ENCODE measurements around the gene ERFL.
A peak's percentile ranks its signal among the peaks of the same experiment; 100 is the strongest.

The ERFL gene

DNA sequence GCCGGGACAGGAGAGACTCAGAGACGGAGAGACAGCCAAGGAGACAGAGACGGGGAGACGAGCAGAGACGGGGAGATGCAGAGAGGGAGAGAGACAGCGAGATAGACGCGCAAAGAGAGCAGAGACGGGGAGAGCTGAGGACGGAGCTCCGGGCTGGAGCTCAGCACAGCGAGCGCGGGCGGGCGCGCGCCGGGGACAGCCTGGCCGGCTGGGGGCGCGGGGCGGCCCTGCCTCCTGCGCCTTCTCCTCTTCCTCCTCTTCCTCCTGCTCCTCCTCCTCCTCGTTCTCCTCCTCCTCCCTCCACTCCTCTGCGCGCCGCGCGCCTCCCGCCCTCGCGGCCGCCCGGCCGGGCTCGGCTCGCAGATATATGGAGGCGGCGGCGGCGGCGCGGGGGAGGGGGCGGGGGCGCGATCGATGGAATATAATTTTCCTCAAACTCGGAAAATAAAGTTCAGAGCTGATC is at the start of gene ERFL:
ERFL (minus strand) TSS at position 229 of the 463 bp plus-strand sequence. CDS start 15,530 bp downstream, outside the sequence.
- no peak for DNase-seq (ENCODE audit: low read depth)

DNA sequence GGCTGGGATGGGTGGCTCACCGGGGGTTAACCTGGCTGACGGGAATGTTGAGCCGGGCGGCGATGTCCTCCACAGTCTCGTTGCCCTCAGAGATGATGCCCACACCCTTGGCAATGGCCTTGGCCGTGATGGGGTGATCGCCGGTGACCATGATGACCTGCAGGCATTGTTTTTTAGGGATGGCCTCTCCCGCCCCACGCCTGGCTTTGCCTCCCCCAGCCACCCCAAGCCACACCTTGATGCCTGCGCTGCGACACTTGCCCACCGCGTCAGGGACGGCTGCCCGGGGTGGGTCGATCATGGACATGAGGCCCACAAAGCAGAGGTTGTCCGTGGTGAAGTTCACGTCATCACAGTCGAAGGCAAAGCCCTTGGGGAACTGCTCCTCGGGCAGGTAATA is 49.7 kb upstream of the ERFL start:
- no peak for DNase-seq (ENCODE audit: low read depth)

DNA sequence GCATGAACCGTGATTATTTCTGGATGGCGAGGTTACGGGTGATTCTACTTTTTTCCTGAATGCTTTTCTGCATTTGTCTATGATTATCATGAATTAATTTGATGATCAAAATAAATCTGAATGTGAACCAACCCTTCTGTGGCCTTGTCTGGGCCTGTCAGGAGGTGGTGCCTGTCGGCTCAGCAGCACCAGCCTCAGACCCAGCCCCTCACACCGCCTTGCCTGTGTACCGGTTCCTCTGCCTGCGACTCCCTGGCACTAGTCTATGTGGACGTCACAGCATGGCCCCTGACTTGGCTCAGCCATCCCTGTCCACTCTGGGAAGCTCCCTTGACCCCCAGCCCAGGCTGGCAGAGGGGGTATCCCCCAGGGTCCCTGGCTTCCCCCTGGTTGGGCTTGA is 46.4 kb upstream of the ERFL start:
- no peak for DNase-seq (ENCODE audit: low read depth)

DNA sequence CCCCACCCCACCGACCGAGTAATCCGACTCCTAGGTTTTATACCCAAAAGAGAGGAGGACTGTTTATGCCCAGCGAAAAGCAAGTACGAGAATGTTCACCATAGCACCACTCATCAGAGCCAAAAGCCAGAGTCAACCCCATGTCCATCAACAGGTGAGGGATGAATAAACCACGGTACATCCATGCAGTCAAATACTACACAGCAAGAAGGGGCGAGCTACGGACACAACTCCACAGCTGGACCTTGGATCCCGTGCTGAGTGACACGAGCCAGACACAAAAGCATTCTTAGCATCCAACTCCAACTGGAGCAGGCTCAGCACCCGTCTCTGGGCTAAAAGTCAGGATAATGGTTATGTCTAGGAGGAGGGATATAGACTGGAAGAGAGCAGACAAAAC is 43.1 kb upstream of the ERFL start:
- DNase-seq (ENCODE audit: low read depth), result no peak

DNA sequence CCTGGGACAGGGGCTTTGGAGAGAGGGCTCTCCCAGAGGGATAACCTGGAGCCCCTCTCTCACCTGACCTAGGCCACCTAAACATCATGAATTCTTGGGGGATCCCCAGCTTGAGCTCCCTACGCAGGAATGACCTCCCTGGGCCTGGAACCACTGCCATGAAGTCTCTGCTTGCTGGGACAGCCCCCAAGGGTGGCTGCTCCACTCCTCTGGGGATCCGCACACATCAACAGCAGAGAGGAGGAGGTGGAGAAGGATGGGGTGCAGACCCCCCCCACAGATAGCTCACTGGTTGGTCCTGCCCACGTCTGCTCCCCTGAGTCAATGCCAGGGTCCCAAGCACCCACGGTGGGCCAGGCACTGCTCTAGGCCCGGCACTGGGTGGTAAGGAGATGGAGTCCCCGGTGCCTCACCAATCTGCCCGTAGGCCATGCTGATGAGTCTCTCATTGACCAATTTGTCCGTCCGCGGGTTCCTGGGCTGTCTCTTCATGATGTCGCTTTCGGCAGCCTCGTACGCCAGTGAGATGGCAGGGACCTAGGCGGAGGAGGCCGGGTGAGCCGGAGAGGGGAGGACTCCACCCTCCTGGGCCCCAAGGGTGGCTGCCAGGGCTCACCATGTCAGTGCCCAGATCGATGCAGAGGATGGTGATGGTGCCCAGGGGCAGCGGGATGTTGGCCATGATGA is 41.7 kb upstream of the ERFL start:
- DNase-seq (ENCODE audit: low read depth), result no peak

DNA sequence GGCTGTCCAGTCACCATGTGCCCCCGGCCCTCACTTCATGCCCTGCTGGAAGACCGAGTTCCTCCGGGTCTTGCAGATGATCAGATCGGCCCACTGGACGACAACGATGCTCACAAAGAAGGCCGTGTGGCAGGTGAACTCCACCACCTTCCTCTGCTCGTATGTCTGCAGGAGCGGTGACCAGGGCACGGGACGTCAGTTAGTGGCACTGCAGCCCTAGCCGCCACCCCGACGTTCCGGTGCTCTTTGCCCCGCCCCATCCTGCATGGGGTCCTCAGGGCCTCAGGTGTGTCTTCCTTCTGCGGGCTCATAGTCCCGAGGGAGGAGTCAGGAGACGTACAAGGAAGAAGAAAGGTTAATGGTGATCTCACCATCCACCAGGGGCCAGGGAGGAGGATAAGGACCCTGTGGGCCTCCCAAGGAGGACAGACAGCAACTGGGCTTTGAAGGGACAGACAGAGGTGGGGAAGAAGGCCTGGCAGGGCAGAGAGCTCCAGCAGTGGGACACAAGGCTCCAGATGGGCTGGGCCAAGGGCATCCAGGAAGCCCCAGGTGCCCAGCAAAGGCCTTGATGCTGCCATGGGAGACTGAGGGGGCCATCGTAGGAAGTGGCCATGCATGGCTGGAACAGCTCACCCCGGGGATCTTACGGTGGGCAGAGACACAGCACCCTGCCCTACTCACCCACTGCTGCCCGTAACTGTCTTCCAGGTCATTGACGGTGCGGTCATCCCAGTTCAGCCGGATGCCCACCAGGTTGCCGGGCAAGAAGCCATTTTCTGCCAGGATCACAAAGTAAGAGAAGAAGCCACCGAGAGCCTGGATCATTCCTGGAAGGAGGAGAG is 40.7 kb upstream of the ERFL start:
- DNase-seq (ENCODE audit: low read depth), result no peak

DNA sequence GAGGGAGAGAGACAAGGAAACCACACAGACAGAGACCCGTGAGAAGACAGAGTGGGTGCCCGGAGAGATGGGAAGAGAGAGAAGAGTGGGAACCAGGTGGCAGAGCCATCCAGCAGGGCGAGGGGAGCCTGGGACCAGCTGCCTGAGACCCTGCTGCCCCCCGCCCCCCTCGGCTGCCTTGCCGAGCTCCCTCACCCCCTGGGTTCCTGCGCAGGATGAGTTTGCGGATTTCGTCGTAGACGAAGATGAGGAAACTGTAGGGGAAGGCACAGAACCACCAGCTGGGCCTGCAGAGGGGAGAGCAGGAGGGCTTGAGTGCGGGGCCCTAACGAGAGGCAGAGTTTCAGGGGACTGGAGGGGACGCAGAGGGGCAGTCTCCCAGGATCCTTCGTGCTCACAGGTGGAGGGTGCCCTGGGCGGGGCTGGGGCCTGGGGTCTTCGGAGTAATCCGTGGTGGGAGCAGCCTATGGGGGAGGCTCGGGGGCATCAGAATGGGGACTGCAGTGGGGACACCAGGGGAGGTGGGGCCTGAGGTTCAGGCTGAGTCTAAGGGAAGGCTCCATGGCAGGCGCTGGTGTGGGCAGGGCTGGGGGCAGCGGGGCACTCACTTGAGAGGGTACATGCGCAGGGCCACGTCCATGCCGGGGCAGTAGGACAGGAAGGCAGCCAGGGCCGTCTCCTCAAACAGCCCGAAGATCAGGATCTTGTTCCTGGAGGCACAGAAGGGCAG is 39.0 kb upstream of the ERFL start:
- no peak for DNase-seq (ENCODE audit: low read depth)

DNA sequence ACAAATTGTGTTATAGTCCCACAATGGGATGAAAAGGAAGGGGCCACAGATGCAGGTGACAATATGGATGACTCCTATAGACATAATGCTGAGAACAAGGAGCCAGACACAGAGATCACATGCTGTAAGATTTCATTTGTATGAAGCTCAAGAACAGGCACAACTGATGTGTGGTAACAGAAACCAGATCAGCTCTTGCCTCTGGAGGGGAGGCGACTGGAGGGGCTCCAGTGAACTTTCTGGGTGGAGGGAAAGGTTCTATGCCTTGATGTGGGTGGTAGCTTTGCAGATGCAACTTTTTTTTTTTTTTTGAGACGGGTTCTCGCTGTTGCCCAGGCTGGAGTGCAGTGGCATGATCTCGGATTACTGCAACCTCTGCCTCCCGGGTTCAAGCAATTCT is 36.9 kb upstream of the ERFL start:
- no peak for DNase-seq (ENCODE audit: low read depth)

DNA sequence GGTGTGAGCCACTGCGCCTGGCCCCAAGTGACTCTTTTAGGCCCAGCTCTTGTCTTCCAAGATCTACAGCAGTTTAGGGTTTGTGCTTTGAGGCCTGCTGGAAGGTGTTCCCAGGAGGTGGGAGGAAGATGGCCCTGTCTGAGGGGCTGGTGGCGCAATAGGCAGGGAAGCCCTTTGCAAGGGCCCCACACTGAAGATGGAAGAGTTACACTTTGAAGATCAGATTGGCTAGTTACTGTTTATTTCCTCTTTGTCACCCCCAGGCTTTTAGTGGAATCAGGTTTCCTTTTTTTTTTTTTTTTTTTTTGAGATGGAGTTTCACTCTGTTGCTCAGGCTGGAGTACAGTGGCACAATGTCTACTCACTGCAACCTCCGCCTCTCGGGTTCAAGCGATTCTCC is 32.7 kb upstream of the ERFL start:
- no peak for DNase-seq (ENCODE audit: low read depth)

DNA sequence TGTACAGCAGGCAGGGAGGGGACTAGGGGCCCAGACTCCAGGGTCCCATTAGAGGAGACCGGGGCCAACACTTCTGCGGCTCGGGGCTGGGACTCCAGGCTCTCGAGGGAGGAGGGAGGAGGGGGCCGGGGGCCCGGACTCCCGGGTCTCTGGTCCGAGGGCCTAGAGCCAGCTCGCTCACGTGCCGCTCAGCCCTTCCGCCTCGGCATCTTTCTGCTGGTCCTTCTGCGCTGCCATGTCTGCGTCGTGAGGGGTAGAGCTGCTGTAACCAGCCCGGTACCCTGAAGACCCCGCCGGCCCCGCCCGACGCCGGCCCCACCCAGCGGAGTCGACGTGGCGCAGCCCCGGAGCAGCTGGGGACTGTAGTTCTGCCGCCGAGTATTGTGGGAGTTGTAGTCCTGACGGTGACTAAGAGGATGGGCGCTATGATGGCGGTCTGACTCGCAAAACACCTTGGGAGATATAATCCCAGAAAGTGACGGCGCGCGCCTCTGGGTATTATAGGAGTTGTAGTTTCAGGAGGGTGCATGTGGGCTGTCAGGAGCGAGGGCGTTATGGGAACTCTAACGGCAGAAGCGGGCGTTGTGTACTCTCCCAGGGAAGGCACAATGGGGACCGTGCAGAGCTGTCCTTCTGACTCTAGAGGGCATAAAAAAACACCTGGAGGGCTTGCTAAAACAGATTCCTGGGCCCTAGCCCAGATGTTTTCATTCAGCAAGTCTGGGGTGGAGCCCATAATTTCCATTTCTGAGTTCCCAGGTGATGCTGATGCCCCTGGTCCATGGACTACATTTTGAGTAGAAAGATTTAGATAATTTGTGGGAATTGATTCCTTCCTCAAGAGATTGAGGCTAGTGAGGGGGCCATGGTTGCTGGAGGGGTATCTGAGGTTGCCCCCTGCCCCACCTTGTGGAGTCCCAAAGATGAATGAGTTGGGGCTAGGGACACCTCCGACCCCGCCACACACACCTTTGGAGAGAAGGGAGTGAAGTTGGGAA is 31.1 kb upstream of the ERFL start, which contains the start of gene RABAC1:
RABAC1 (minus strand) TSS at position 266 of the 998 bp plus-strand sequence; CDS start at position 237, 29 bp downstream.
- DNase-seq (ENCODE audit: low read depth), result peak; percentile 75

DNA sequence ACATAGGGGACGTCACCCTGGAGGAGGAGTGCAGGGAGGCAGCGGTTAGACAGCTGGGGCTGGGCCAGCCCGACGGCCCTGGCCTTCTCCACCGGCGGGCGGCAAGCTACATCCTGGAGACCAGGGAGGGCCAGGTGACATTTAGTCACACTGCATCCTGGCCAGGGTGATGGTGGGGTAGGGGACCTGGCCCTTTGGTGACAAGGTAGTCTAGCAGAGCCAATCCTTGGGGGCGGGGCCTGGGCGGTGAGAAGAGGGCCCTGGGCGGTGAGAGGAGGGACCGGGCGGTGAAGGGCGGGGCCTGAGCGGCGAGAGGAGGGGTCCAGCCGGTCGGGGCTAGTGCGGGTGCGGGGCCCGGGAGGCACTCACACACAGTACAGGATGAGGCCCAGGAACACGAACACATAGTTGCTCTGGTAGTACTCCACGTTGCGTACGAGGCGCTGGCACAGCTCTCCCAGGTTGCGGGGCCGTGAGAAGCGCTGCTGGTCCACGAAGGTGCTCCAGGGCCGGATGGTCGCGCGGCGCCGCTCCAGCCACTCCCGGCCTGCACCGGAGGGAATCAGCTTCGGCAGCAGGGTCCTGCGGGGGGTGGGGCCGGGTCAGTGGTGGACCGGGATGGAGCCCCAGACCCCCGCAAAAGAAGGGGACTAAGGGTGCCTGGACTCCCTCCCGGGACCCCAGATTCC is 30.3 kb upstream of the ERFL start:
- DNase-seq (ENCODE audit: low read depth), result peak; percentile 70

DNA sequence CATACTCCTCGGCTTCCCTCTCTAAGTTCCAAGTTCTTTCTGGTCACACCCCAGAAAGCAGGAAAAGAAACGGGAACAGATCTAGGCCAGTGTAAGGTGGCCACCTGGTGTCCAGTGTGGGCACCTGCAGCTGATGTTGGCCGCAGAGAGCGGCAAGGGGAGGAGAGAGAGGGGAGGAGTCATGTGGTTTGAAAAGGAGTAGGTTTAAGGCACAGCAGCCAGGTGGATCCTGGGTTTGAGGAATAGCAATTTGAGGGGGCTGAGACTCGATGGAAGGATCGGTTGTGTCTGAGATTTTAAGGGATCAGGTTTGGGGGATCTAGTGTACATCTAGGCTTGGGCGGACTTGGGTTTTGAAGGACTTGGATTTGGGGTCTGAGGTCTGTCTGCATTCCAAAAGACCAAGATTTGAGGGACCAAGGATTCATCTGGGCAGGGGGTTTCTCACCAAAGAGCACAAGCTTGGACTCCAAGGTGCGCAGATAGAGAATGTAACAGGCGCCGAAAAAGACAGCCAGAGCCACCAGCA is 29.7 kb upstream of the ERFL start:
- DNase-seq (ENCODE audit: low read depth), result no peak

DNA sequence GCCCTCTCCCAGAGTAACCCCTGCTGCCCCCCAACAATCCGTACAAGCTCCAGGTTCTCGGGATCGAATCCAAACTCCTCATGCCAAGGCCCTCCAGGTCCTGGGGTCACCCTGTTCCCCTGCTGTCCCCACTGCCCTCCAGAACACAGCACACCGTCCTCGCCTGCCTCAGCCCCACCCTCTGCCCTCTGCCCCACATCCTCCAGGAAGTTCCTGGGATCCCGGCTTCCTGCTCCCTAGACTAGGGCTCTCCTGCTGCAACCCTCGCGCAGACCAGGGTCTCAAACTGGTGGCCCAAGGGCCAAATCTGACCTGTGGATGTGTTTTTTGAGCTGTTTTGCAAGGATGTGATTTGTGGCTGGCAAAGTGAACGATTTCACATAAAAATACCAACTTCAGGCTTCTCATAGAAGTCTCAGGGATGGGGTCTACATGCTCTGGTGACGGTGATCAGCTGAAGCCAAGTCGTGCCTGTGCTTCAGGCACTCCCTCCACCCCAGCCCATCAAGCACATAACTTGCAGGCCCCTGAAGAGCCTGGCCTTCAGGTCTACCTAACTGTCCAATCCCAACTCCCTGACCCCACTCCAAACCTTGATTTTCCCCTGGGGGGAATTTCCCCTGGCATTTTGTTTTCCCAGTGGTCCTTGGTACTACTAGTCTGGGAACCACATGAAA is 29.1 kb upstream of the ERFL start:
- no peak for DNase-seq (ENCODE audit: low read depth)

DNA sequence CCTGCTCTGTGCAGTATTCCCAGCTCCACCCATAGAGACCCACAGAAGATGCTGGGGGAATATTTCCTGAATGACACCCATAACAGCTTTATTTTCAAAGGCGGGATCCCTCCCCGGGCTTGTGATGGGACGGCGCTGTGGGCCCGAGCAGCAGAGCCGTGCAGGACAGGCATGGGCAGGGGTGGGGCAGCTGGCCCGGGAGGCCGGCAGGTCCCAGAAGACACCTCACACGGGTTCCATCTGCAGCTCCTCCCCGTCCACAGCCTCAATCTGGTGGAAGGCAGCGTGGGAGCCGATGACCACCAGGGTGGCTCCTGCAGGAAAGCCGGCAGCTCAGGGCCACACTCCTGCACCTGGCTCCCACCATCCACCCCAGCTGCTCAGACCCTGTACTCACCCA is 28.4 kb upstream of the ERFL start:
- DNase-seq (ENCODE audit: low read depth), result no peak

DNA sequence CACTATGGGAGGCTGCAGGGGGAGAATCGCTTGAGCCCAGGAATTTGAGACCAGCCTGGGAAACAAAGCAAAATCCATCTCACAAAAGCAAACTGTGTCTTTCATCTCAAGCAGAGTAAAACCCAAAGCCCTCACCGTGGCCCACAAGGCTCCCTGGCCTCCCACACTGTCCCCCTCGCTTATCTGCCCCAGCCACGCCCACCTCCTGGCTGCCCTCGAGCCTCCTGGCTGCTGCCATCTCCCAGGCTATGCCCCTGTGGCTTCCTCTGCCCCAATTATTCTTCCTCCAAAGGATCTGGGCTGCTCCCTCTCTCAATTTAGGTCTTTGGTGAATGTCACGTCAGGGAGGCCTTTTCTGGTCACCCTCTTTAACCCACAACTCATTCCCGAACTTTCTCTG is 27.3 kb upstream of the ERFL start:
- DNase-seq (ENCODE audit: low read depth), result no peak

DNA sequence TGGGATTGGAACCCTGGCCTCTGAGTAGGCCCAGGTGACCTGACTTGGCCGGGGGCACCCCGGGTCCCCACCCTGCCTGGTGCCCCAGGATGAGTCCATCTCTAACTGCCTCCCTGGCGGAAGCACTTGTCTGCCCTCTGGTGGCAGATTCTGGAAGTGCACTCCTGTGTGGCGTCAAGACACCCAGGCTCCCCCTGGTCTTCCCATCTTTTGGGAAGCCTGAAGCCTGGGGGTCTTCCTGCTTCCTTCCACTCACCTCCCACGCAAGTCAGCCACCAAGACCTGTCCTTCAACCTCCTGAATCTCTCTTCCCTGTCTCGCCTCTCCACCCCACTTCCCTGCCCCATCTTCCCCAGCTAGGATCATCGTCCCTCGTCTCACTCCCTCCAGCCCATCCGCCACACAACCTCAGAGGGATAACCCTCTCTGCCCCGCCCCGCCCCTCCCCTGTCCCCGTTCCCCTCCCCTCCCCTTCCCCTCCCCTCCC is 23.5 kb upstream of the ERFL start:
- peak; percentile 76 for DNase-seq (ENCODE audit: low read depth)

DNA sequence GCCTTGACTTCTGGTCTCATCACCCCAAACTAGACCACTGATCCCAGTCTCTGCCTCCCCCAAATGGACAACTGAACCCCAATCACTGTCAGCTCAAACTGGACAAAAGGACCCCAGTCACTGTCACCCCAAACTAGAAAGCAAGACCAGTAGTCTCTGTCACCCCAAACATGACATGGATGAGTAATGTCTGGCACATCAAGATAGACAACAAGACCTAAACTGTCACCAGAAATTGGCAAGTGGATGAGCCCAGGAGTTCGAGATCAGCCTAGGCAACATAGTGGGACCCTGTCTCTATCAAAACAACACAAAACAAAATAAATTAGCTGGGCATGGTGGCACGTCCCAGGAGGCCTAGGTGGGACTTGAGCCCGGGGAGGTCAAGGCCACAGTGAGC is 18.8 kb upstream of the ERFL start:
- no peak for DNase-seq (ENCODE audit: low read depth)

DNA sequence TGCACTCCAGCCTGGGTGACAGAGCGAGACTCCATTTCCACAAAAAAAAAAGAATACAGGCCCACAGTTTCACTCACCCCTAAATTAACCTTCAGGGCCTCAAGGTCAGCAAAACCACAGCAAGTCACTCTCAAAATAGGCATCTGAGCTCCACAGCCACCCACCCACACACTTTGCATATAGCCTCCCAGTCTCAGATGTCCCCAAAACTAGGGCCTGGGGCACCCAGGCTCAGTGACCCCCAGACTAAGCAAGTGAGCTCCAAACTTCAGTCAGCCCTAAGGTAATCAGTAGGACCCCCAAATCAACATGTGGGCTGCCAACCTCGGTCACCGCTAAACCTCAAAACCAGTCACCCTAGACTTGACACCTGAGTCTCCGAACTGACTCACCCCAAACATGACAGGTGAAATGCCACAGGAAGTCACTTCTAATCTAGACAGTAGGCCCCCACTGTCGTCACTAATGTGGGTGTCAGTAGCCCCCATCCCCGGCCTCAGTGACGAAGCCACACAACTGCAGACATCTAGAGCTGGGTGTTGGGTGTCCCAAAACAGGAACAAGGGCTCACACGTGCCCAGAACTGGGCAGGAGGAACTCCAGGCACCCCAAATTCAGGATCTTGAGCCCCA is 17.0 kb upstream of the ERFL start:
- peak; percentile 80 for DNase-seq (ENCODE audit: low read depth)

DNA sequence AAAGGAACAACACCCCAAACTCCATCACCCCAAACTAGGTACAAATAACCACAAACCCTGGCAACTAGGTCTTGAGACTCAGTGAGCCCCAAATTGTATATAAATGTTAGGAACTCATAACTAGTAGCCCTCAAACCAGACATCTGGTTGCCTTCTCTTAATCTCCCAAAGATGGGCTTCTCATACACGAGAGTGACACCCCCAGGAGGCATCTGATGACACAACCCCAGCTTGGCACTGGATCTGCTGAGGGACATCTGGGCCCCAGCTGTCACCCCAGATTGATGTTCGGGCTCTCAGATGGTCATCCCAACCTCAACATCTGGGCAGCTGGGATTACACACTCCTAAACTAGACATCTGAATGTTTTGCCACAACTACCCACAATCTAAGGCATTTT is 16.1 kb upstream of the ERFL start:
- no peak for DNase-seq (ENCODE audit: low read depth)

Data from activated T-helper 1 cell treated with Interleukin-2 at 50 U/mL for 16 hours (primary cell).